Measurements from ENCODE around the gene SHFL.

Gene SHFL

GRCh38 chr19:10086591-10087192 lies 575 bp downstream of the SHFL start (continued):
- TF ChIP-seq SNAI2 (CRISPR knock-in tag; IDR thresholded peaks at IDR 0.05) = no peak
- TF ChIP-seq ZNF8 (CRISPR knock-in tag; IDR thresholded peaks at IDR 0.05) = no peak
- TF ChIP-seq RARB (CRISPR knock-in tag; IDR thresholded peaks at IDR 0.05) = no peak
- no peak for TF ChIP-seq ISL1 (CRISPR knock-in tag; IDR thresholded peaks at IDR 0.05)
- no peak for TF ChIP-seq ESRRG (CRISPR knock-in tag; IDR thresholded peaks at IDR 0.05)

- ATAC-seq = no peak
- TF ChIP-seq TOX (CRISPR knock-in tag; IDR thresholded peaks at IDR 0.05; ENCODE audit: borderline replicate concordance) (no peak), ESRRG (CRISPR knock-in tag; IDR thresholded peaks at IDR 0.05) (no peak), OSR1 (CRISPR knock-in tag; IDR thresholded peaks at IDR 0.05) (no peak), ZC3H10 (CRISPR knock-in tag; IDR thresholded peaks at IDR 0.05) (no peak), CSRNP3 (CRISPR knock-in tag; IDR thresholded peaks at IDR 0.05) (no peak), GLIS3 (CRISPR knock-in tag; IDR thresholded peaks at IDR 0.05) (no peak), PPARA (CRISPR knock-in tag; IDR thresholded peaks at IDR 0.05; ENCODE audit: borderline replicate concordance) (no peak), ZNF70 (CRISPR knock-in tag; IDR thresholded peaks at IDR 0.05) (no peak), ISL1 (CRISPR knock-in tag; IDR thresholded peaks at IDR 0.05) (no peak), PATZ1 (CRISPR knock-in tag; IDR thresholded peaks at IDR 0.05; ENCODE audit: borderline replicate concordance) (no peak), ZNF565 (CRISPR knock-in tag; conservative IDR thresholded peaks at IDR 0.05; ENCODE audit: low read depth) (no peak), POU6F1 (CRISPR knock-in tag; IDR thresholded peaks at IDR 0.05; ENCODE audit: borderline replicate concordance, low read depth) (no peak), CREB5 (CRISPR knock-in tag; IDR thresholded peaks at IDR 0.05; ENCODE audit: low read depth) (no peak), CSDC2 (CRISPR knock-in tag; IDR thresholded peaks at IDR 0.05) (no peak), RARB (CRISPR knock-in tag; IDR thresholded peaks at IDR 0.05) (no peak), TCF4 (CRISPR knock-in tag; IDR thresholded peaks at IDR 0.05; ENCODE audit: borderline replicate concordance) (no peak), ZNF8 (CRISPR knock-in tag; IDR thresholded peaks at IDR 0.05) (no peak), ZFP30 (CRISPR knock-in tag; IDR thresholded peaks at IDR 0.05) (no peak), TSHZ2 (CRISPR knock-in tag; IDR thresholded peaks at IDR 0.05) (no peak), SNAI2 (CRISPR knock-in tag; IDR thresholded peaks at IDR 0.05) (no peak)
Observed at GRCh38 chr19:10087296-10088061, 1.4 kb downstream of the SHFL start.
